ENCODE data around the gene MRPL37.

- TF ChIP-seq EP300 (IDR thresholded peaks at IDR 0.05) (no peak), CTCF (IDR thresholded peaks at IDR 0.05) (no peak), POLR2A (IDR thresholded peaks at IDR 0.05) (no peak)
Measured at GRCh38 chr1:54176621-54177327, 23.2 kb upstream of the MRPL37 start.
